GM19351 (cell line): Measurements from ENCODE around the gene SYCP2.
A peak's percentile ranks its signal among the peaks of the same experiment; 100 is the strongest.

Experiments
- ATAC-seq: cut with Tn5 transposase; IDR thresholded peaks from one replicate; pipeline ENCODE4 v1.9.1; 2021; ENCODE audit warnings: mild to moderate bottlenecking, moderate library complexity; ENCODE audit not compliant: unreplicated experiment

The SYCP2 gene

DNA sequence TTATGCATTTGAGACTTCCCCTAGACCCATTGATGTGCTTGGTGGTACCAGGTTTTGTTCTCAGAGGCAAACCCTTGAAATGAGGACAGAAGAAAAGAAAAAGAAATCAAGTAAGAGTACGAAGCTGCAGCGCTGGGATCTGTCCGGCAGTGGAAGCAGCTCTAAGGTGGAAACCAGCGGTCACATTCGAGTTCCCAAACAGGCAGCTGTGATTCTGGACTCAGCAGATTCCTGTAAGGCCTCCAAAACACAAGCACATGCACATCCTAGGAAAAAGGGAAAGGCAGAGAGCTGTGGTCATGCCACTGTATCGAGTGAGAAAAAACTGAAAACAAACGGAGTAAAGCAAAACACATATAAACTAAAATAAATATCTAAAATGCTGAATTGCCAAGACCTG, 11.3 kb upstream of the SYCP2 start:
- ATAC-seq, result no peak

- ATAC-seq, result no peak
These were observed 8.8 kb upstream of the SYCP2 start for GRCh38 chr20:59942245-59942644.

DNA sequence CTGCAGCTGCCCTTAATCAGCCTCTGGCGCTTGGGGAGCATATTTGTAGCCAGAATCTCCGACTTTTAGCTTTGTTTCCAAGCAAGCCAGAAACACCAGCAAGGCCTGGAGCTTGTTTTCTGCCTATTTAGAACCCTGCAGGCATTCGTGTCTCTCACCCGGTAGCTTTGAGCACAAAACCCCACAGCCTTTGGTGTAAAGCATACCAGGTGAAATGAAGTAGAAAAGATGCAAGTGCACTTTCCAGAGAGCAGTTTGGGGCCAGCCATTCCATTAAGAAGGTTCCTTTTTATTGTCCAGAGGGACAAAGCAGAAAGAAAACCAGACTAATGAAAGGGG, 7.5 kb upstream of the SYCP2 start:
- peak; percentile 12 for ATAC-seq

- ATAC-seq, result peak; percentile 90
These were observed 6.9 kb upstream of the SYCP2 start, which contains the start of the genes FAM217B and PPP1R3D for GRCh38 chr20:59940129-59940955. TSS of gene FAM217B (plus strand) at chr20:59940389. CDS start at chr20:59943944, 3,555 bp downstream. TSS of gene PPP1R3D (minus strand) at chr20:59940305. CDS start at chr20:59939931, 374 bp downstream.

DNA sequence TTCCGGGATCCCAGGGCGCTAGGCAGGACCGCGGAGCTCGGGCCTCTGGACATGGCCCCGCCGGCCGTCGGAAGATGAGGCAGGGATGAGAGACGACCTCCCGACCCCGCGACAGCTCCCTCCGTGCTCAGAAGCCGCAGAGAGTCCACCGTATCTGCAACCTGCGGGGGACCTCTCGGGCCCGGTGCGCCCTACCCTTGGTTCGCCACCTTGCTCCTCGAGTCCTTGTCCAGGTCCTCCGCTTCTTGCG, 6.4 kb upstream of the SYCP2 start:
- peak; percentile 31 for ATAC-seq

- peak; percentile 7 for ATAC-seq
These were observed 5.8 kb upstream of the SYCP2 start for GRCh38 chr20:59939052-59939878.

- no peak for ATAC-seq
These were observed 5.2 kb upstream of the SYCP2 start for GRCh38 chr20:59938696-59939051.

DNA sequence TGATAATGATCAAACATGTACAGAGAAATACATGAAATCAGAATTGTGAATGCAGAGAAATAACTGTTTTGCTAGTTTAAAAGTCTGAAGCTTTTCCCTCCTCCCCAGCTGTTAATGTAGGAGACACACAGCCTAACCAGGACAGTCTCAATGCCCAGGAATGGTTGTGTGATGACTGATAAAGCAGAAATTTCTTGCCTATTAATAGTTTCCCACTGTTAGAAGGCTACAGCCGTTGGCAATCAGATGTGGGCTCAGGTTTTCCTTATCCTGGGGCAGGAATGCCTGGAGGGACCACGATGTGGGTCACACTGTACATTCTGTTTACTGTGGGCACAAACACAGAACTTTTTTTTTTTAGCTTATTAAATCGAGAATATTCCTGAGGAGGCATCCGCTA, 4.8 kb upstream of the SYCP2 start:
- no peak for ATAC-seq

GRCh38 chr20:59937150-59937549, 3.7 kb upstream of the SYCP2 start:
- no peak for ATAC-seq

DNA sequence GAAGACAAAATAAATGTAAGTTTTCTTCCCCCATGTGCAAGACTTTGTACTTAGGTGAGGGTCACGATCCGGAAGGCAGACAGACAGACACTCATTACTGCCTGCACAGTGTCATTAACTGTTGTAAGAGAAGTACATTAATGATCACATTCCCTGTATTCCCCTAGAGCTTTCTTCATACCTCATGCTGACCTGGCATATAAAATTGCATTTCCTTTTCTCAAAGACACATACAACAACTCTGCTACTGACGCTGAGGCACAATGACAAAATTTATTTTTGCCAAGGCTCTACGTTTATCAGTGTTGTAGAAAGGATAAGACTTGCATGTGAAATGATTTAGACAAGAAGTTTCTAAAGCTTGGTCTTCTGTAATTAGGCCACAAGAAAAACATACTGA, 3.0 kb upstream of the SYCP2 start:
- no peak for ATAC-seq

DNA sequence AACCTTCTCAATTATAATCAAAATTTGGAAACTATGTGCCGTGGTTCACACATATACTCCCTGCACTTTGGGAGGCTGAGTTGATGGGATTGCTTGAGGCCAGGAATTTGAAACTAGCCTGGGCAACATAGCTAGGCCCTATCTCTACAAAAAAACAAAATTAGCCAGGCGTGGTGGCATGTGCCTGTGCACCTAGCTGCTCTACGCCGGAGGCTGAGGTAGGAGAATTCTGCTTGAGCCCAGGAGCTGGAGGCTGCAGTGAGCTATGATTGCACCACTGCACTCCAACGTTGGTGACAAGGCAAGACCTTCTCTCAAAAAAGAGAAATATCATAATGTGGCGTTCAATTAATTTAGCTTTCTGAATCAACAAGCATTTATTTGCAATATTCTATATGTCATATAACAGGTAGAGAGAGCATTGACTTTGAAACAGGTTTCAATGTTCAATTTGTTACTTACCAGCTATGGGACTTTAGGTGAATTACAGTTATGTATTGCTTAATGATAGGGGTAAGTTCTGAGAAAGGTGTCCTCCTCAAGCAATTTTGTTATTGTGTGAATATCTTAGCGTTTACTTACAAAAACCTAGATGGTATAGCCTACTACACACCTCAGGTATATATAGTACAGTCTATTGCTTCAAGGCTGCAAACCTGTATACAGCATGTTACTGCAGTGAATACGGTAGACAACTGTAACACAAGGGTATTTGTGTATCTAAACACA, 2.2 kb upstream of the SYCP2 start:
- ATAC-seq, result no peak

DNA sequence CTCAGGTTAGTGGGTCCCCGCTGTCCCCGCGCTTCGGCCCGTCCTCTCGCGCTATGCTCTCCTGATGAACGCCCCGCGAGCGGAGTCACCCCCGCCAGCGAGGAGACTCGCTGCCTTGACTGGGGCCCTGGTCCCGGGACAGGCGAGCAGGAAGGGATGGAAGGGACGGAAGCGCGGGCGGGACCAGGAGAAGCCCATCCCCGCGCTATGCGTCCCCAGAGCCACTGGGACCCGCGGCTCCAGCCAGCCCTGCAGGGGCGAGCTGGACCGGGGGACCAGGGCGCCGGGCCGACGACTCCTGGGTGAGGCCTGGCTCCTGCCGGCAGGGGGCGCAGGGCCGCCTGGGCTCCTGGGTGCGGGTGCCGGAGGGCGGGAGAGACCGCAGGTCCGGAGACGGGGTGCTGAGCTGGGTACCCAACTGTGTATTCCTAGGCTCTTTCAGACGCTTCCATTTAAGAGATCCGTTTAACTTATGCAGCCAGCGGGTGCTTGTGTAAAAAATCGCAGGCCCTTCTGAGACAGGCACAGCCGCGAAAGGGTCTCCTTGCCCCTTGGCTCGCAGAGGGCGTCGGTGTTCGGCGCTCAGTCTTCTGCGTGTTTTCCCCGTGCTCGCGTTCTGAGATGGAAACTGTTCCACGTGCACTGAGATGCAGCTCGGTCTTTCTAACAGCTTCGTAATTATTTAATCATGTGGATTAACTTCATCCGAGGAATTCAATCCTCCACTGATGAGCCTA, 580 bp upstream of the SYCP2 start:
- peak; percentile 94 for ATAC-seq

DNA sequence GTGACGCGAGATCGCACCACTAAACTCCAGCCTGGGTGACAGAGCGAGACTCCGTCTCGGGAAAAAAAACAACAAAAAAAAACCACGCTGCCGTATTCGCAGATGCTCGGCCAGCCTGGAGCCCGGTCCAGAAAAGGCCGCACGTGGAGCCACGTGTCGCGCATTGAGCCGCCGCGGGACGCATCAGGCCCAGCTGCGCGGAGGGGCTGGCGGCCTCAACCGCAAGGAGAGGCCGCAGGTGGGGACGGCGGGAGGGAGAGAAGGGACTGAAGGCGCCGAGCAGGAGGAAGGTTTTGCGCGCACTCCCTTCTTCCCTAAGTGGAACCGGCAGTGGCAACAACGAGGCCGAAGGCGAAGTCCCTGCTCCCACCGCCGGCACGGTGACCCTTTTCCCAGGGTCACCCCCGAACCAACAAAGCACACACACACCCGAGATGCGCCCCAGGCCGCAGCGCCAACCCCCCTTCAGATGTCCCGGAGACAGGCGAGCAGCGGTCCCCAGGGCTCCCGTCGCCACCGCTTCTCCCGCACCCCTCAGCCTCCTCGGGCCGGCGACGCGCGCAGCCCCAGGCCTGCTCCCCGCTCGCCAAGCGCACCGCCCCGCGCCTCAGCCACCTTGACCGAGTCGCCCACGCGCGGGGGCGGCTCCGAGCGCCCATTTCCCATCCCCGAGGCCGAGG, 681 bp downstream of the SYCP2 start:
- ATAC-seq, result no peak

GRCh38 chr20:59931511-59932312, 1.7 kb downstream of the SYCP2 start:
- no peak for ATAC-seq

GRCh38 chr20:59925899-59926298, 7.5 kb downstream of the SYCP2 start:
- no peak for ATAC-seq

- no peak for ATAC-seq
These were observed 8.1 kb downstream of the SYCP2 start for GRCh38 chr20:59925359-59925758.

GRCh38 chr20:59923514-59923913, 9.9 kb downstream of the SYCP2 start:
- no peak for ATAC-seq

DNA sequence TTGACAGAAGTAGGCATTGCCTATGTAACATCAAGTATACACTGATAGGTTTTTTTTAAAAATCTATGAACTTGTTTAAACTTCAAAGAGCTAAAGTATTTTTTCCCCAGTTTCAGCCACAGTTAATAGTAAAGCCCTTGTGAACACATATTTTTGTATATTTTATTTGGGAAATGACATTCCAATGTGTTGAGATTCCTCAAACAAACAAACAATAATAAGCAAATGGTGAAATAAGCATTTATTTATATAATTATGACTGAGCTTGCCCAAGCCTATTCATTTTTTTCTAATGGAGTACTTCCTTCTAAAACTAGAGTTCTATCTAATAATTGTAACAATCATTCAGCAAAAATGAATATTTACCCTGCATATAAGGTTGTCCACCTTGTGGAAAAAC, 12.5 kb downstream of the SYCP2 start:
- no peak for ATAC-seq

DNA sequence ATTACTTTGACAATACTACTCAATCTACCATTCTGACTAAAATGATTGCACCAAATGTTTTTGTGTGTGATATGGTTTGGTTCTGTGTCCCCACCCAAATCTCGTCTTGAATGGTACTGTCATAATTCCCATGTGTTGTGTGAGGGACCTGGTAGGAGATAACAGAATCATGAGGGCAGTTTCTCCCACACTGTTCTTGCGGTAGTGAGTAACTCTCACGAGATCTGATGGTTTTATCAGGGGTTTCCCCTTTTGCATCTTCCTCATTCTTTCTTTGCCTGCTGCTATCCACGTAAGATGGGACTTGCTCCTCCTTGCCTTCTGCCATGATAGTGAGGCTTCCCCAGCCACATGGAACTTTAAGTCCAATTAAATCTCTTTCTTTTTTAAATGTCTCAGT, 20.8 kb downstream of the SYCP2 start:
- no peak for ATAC-seq

DNA sequence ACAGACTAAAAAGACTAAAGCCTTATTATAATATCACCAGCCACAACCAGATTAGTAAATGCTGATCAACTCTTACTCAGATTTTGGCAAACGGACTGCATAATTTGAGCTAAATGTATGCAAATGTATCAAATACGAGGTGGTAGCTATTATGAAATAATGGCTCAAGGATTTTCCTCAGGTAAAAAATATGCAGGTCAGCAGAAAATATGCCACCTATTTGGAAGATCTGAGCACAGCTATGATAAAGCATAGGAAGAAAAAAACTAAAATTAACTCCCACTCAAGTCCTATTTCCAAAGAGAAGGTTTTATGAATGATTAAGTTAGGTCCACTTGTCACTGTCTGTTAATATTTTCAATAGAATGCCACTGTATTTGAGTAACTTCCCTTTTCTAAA, 22.4 kb downstream of the SYCP2 start:
- no peak for ATAC-seq
